ENCODE data around the gene CLIC1.

DNA sequence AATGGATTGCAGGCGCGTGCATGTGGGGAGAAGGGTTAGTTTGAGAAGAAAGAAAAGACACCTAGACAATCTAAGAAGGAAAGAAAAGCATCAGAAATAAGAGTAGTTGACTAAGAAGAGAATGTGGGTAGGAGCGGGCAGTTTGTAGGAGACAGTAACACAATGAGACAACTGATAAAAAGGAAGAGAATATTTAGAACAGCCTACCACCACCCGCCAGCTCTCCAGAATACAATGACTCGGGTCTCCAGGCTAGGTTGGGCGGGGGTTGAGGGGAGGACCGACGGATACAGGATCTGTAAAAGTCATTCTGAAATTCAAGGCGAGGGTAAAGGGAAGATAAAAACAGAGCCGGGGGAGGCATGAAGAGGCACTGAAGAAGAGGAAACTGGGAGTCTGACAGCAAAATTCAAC, 33.9 kb downstream of the CLIC1 start:
- TF ChIP-seq, protein P1, sequence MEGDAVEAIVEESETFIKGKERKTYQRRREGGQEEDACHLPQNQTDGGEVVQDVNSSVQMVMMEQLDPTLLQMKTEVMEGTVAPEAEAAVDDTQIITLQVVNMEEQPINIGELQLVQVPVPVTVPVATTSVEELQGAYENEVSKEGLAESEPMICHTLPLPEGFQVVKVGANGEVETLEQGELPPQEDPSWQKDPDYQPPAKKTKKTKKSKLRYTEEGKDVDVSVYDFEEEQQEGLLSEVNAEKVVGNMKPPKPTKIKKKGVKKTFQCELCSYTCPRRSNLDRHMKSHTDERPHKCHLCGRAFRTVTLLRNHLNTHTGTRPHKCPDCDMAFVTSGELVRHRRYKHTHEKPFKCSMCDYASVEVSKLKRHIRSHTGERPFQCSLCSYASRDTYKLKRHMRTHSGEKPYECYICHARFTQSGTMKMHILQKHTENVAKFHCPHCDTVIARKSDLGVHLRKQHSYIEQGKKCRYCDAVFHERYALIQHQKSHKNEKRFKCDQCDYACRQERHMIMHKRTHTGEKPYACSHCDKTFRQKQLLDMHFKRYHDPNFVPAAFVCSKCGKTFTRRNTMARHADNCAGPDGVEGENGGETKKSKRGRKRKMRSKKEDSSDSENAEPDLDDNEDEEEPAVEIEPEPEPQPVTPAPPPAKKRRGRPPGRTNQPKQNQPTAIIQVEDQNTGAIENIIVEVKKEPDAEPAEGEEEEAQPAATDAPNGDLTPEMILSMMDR (IDR thresholded peaks at IDR 0.05) = no peak
- TF ChIP-seq POLR2A (IDR thresholded peaks at IDR 0.05) = no peak

All from testis (tissue), 2 donors.